NCI-H2081 (cell line): ENCODE data around the gene IFI27.

Source experiments
- DNase-seq, 2 experiments: peaks; one replicate each; lab custom pipeline; 2025; lab: John Stamatoyannopoulos, UW

Gene IFI27

GRCh38 chr14:94125659-94126418, 15.3 kb downstream of the IFI27 start:
- DNase-seq = no peak

DNA sequence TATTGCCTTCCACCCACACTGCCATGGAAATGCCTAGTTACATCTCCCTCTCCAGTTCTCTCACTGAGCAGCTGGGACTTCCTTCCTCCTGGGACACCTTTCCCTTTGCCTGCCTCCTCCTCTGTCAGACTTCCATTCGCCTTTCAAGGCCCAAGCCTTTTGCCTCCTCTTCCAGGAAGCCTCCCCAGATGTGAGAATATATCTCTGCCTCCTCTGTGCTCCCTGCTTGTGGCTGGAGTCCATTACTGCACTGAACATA, 15.8 kb downstream of the IFI27 start:
- no peak for DNase-seq

- no peak for DNase-seq
Measured at GRCh38 chr14:94126800-94127199, 16.3 kb downstream of the IFI27 start.

DNA sequence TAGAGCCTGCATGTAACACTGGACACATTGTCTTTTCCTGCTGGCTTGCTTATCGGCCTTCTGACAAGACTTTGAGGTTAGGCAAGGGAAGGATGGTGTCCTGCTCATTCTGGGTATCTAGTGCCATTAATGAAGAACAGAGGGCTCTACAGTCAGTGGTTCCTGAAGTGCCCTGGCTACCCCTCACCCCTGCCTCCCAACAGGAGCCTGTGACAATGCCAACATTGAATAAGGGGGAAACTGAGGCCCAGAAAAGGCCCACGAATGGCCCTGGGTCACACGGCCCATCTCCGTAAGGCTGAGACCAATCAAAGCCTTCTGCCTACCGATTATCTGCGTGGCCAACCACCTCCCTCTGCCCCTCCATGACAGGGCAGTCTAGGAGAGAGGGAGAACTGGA, 16.8 kb downstream of the IFI27 start:
- no peak for DNase-seq

GRCh38 chr14:94128216-94128839, 17.8 kb downstream of the IFI27 start:
- DNase-seq = no peak

DNA sequence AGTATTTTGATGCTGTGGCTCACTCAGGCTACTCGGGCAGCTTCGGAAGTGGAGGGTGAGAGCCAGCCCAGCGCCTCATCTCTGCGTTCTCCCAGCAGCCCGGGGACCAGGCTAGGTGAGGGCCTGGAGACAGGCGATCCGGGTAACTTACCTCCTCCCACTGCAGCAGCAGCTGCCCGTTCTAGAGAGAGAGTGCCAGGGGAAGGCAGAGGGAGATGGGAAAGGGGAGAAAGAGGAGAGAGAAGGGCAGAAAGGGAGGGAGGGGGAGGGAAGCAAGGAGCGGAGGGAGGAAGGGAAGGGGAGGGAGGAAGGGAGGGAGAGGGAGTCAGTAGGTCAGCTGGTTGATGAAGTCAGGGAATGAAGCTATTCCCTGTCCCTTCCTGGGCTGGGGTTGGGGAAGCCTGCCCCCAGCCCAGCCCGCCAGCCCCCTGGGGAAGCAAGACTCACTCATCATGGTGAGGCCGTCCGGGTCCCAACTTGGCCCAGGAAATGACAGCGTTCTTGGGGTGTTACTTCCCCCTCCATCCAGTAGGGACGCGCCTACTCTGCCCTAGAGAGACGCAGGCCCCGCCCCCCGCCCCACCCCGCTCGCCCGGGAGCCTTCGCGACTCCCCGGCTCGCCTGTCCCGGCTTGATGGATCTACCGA, 18.7 kb downstream of the IFI27 start, which contains the start of gene IFI27L2:
Gene IFI27L2 (minus strand): TSS at position 494 of the 647 bp plus-strand sequence. CDS start 40 bp downstream, at position 454.
- DNase-seq = peak; percentile 38 to 44

GRCh38 chr14:94129758-94130414, 19.4 kb downstream of the IFI27 start:
- DNase-seq = no peak

- peak; percentile 62 to 68 for DNase-seq
Measured at GRCh38 chr14:94132285-94132887, 21.9 kb downstream of the IFI27 start.

- DNase-seq = no peak
Measured at GRCh38 chr14:94135476-94135875, 24.9 kb downstream of the IFI27 start.

DNA sequence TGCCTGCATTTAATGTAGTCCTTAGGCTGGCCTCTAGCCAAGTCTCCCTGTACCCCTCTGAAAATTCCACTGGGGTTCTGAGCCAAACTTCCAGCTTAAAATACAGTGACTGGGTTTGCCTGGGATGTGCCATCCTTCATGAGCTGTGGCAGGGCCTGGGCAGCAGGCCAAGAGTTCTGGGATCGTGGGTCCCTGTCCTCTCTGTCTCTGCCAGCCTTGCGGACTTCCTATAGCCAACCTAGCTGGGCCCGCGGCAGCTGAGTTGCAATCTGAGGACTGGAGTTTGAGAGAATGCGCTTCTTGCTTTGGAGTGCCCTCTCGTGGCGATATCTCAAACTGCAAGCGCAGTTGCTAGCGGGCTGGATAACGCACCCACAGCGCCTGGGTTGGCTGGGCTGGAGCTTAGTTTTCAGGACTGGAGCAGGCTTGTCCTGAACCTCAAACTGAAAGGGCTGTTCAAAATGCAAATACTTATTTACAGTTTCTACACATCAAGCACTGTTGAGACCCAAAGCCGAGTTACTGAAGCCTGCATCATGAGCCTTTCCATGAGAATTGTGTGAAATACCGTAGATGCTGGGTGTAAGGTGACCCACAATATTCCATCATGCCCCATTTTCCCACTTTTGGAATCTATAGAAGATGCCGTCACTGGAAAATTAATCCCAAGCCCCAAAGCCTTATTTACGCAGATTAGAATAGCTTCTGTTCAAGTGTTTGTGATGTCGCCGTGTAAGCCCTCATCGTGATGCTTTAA, 26.2 kb downstream of the IFI27 start:
- DNase-seq = peak; percentile 79 to 82

DNA sequence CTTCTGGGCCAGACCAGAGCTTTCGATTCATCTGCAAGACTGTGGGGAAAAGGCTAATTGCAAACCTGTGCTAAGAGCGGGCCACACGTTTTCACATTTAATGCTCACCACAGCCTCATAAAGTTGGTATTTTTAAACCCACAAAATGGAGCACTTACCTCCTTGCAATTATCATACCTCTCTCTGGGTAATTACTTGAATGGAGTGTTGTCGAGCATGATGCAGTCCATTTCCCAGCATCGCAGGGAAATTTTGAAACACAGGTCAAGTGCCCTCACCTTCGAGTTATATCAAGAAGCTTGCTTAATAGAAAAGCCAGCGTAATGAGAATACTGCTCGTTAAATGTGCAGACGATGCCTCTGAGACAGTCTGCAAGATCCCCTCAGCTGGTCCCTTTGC, 27.7 kb downstream of the IFI27 start:
- no peak for DNase-seq

DNA sequence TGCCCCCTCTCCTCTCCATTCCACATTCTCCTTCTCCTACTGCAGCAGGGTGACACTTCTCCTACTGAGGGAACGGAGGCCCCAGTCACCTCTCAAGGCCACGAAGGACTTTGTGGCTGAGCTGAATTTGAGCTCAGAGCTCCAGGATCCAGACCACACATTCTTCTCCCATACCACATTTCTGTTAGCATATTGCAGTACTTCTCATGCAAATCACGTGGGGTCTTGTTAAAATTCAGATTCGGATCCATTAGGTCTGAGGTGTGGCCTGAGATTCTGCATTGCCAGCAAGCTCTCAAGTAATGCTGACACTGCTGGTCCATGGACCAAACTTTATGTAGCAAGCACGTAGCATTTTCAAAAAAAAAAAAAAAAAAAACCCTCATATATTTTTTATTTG, 28.5 kb downstream of the IFI27 start:
- DNase-seq = no peak

- no peak for DNase-seq
Measured at GRCh38 chr14:94139421-94139820, 28.9 kb downstream of the IFI27 start.

DNA sequence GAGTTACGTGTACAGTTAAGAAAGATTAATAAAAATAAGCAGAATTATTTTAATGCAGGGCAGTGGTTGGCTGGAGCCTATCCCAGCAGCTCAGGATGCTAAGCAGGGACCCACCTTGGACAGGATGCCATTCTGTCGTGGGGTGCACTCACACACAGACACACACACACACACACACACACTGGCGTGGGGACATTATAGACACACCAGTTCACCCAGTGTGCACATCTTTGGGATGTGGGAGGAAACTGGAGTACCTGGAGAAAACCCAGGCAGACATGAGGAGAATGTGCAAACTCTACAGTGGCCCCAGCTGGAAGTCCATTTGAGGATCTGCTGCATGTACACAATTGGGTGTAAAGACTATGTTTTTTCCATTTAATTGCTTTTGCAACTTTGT, 31.7 kb downstream of the IFI27 start:
- DNase-seq = no peak

DNA sequence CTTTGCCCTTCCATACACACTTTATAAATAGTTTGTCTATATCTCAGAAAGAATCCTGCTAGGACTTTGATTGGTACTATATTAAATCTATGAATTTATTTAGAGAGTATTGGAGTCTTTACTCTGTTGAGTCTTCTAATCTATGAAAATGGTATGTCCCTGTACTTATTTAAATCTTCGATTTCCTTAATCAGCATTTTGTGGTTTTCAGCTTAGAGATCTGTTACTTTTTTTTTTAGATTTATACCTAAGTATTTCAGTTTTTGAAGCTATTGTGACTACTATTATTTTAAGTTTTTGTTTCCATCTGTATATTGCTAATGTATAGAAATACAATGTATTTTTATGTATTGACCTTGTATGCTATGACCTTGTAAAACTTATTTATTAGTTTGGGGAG, 32.3 kb downstream of the IFI27 start:
- no peak for DNase-seq

DNA sequence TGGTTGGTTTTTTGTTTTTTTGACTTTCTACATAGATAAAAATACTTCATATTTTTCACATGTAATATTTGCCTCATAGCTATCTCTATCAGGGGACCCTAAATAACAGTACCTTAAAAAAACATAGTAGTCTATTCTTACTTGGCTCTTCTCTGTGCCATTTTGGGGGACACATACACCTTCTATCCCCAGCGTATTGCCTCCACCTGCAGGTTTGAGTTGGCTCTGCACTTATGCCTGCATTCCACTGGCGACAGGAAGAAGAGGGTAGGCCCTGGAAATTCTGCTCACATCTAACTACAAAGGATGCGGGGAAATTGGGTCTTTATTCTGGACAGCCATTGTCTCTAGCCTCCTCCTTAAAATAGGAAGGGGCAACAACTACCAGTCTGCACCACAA, 32.7 kb downstream of the IFI27 start:
- DNase-seq = no peak

DNA sequence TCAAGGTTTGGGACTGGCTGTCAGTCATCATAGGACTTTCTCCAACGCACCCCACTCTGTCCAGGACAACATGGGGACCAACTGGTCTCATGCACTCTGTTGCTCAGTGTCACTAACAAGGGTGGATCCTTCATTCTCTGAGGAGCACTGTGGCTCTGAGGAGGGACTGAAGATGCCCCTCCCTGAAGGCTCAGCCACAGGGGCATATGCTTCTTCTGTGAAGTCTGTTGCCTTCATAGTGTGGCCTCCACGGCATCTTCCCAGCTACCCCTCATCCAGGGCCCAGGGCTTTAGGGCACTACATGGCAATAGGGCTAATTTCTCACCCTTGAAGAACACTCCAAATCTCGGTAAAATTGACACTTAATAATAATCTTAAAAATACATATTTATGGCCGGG, 33.2 kb downstream of the IFI27 start:
- no peak for DNase-seq

GRCh38 chr14:94144765-94145164, 34.2 kb downstream of the IFI27 start:
- no peak for DNase-seq

GRCh38 chr14:94145902-94146527, 35.5 kb downstream of the IFI27 start:
- peak; percentile 12 to 54 for DNase-seq

DNA sequence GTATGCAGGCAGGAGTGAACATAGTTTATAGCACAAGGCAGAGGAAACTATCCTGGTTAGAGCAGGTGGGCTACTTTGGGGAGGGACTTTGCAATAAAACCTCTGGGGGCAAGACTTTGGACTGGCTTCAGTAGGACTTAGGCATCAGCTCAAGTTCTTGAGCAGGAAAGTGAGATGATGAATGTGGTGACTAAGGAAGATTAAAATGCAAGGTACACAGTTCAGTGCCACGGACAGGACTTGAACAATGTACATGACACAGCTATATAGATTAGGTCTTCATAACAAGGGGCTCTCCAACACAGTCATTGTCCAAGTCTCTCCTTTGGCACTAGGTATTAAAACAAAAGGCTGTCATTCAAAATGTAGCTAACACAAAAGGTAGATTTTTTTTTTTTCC, 42.1 kb downstream of the IFI27 start:
- no peak for DNase-seq

- no peak for DNase-seq
Measured at GRCh38 chr14:94153750-94154342, 43.3 kb downstream of the IFI27 start.
